Measurements from ENCODE around the gene ZNF195.
"Not testable (repeated sequence)": the region's sequence is repeated elsewhere in the genome, so short reads cannot be mapped to it uniquely, and the experiment has no call there.

The ZNF195 gene

DNA sequence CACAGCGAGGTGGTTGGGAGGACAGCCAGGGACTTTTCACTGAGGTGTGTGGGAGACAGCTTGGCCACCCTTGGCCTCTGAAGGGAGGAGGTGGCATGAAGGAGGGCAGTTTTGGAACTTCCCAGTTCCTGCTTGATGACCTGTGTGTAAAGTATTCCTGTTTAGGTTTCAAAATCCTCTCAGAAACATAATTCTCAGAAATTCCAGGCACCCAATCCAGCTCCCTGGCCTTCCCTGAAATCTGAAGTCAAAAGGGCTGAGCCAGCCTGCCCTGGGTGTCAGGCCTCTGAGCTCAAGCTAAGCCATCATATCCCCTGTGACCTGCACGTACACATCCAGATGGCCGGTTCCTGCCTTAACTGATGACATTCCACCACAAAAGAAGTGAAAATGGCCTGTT is 19.6 kb upstream of the ZNF195 start:
- H3K36me3 ChIP-seq (ENCODE audit: insufficient read depth, low read depth, low read length), result peaks cover 26% of the 10 kb centered on the region; the same call in 1 of the 2 replicates
- H3K9me3 ChIP-seq (ENCODE audit: insufficient read depth, low read depth, low read length); H3K9ac ChIP-seq (ENCODE audit: low read depth, low read length); H3K27me3 ChIP-seq (ENCODE audit: insufficient read depth, low read length); H3K4me1 ChIP-seq (ENCODE audit: insufficient read depth, low read length); H3K27ac ChIP-seq (ENCODE audit: low read length); H3K4me3 ChIP-seq (ENCODE audit: low read length): not testable (repeated sequence)

GRCh38 chr11:3398106-3398505 is 19.2 kb upstream of the ZNF195 start:
- not testable (repeated sequence) for H3K4me3 ChIP-seq (ENCODE audit: low read length); H3K9me3 ChIP-seq (ENCODE audit: insufficient read depth, low read depth, low read length)
- H3K36me3 ChIP-seq (ENCODE audit: insufficient read depth, low read depth, low read length), result peaks cover 26% of the 10 kb centered on the region; the same call in 1 of the 2 replicates

DNA sequence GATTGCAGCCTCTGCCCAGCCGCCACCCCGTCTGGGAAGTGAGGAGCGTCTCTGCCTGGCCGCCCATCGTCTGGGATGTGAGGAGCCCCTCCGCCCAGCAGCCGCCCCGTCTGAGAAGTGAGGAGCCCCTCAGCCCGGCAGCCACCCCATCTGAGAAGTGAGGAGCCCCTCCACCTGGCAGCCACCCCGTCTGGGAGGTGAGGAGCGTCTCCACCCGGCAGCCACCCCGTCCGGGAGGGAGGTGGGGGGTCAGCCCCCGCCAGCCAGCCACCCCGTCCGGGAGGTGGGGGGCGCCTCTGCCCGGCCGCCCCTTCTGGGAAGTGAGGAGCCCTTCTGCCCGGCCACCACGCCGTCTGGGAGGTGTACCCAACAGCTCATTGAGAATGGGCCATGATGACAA is 18.3 kb upstream of the ZNF195 start:
- not testable (repeated sequence) for H3K9ac ChIP-seq (ENCODE audit: low read depth, low read length); H3K9me3 ChIP-seq (ENCODE audit: insufficient read depth, low read depth, low read length); H3K27ac ChIP-seq (ENCODE audit: low read length); H3K4me1 ChIP-seq (ENCODE audit: insufficient read depth, low read length); H3K4me3 ChIP-seq (ENCODE audit: low read length); H3K27me3 ChIP-seq (ENCODE audit: insufficient read depth, low read length)
- H3K36me3 ChIP-seq (ENCODE audit: insufficient read depth, low read depth, low read length), result peaks cover 34% of the 10 kb centered on the region; the same call in 1 of the 2 replicates

More at GRCh38 chr11:3398106-3398505, 19.2 kb upstream of the ZNF195 start:
- not testable (repeated sequence) for H3K9ac ChIP-seq (ENCODE audit: low read depth, low read length); H3K4me1 ChIP-seq (ENCODE audit: insufficient read depth, low read length); H3K27ac ChIP-seq (ENCODE audit: low read length); H3K27me3 ChIP-seq (ENCODE audit: insufficient read depth, low read length)

- H3K4me1 ChIP-seq (ENCODE audit: insufficient read depth, low read length); H3K9ac ChIP-seq (ENCODE audit: low read depth, low read length); H3K27me3 ChIP-seq (ENCODE audit: insufficient read depth, low read length); H3K9me3 ChIP-seq (ENCODE audit: insufficient read depth, low read depth, low read length); H3K27ac ChIP-seq (ENCODE audit: low read length); H3K4me3 ChIP-seq (ENCODE audit: low read length): not testable (repeated sequence)
- H3K36me3 ChIP-seq (ENCODE audit: insufficient read depth, low read depth, low read length), result peaks cover 43% of the 10 kb centered on the region; the same call in 1 of the 2 replicates
Observed at GRCh38 chr11:3395468-3395867, 16.5 kb upstream of the ZNF195 start.

GRCh38 chr11:3394956-3395355 is 16.0 kb upstream of the ZNF195 start:
- H3K36me3 ChIP-seq (ENCODE audit: insufficient read depth, low read depth, low read length), result peaks cover 43% of the 10 kb centered on the region; the same call in 1 of the 2 replicates
- not testable (repeated sequence) for H3K27me3 ChIP-seq (ENCODE audit: insufficient read depth, low read length); H3K4me3 ChIP-seq (ENCODE audit: low read length); H3K9me3 ChIP-seq (ENCODE audit: insufficient read depth, low read depth, low read length); H3K4me1 ChIP-seq (ENCODE audit: insufficient read depth, low read length); H3K9ac ChIP-seq (ENCODE audit: low read depth, low read length); H3K27ac ChIP-seq (ENCODE audit: low read length)

DNA sequence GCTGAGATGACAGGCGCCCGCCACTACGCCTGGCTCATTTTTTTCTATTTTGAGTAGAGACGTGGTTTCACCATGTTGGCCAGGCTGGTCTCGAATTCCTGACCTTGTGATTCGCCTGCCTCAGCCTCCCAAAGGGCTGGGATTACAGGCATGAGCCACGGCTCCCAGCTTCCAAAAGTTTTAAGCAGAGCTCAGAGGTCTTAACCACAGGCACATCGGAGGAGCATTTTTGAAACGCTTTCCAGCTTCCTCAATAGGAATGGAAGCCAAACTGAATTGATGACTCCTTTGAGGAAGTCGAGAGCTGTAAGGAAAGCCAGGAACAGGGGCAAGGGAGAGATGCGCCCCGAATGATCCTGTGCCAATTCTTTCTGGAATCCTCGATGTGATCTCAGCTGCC is 14.5 kb upstream of the ZNF195 start:
- not testable (repeated sequence) for H3K27me3 ChIP-seq (ENCODE audit: insufficient read depth, low read length); H3K9me3 ChIP-seq (ENCODE audit: insufficient read depth, low read depth, low read length); H3K4me3 ChIP-seq (ENCODE audit: low read length); H3K27ac ChIP-seq (ENCODE audit: low read length); H3K4me1 ChIP-seq (ENCODE audit: insufficient read depth, low read length); H3K9ac ChIP-seq (ENCODE audit: low read depth, low read length)
- H3K36me3 ChIP-seq (ENCODE audit: insufficient read depth, low read depth, low read length), result peaks cover 47% of the 10 kb centered on the region; the same call in 1 of the 2 replicates

DNA sequence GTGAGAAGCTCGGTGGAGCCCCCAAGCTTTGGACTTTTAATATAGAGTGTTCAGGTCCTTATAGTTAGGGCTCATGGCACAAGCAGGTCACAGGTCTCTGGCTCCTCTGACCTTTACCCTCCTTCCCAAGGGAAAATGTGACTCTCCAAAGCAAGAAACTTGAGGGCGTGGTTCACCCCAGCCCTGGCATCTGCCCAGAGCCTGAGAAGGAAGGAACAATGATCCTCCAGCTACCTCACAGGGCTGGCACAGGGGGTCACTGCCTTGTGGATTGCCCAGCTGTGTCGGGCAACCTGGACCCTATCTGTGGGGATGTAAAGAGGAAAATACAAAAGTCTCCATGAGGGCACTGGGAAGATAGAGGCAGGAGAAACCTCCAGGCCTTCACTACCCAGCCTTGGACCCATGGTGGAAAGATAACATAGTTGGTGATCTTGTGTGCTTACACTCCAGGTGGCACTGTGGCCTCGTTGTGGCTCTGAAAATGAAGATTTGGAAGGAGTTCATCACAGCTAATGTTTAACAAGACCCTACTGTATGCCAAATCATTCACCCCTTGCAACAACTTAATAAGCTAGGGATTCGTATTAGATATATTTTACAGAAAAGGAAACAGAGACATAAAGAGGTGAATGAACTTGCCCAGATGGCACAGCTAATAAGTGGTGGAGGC is 3.8 kb upstream of the ZNF195 start:
- Histone ChIP-seq H3K27me3 (ENCODE audit: insufficient read depth, low read length) (no peaks in the 10 kb centered on the region), H3K4me1 (ENCODE audit: insufficient read depth, low read length) (peaks cover 14% of the 10 kb centered on the region; the same call in 1 of the 2 replicates), H3K9me3 (ENCODE audit: insufficient read depth, low read depth, low read length) (no peaks in the 10 kb centered on the region; the same call in 1 of the 2 replicates), H3K4me3 (ENCODE audit: low read length) (peak overlapping the region; percentile 84; the same call in 1 of the 2 replicates), H3K27ac (ENCODE audit: low read length) (no peak overlapping the region), H3K36me3 (ENCODE audit: insufficient read depth, low read depth, low read length) (peaks cover 51% of the 10 kb centered on the region), H3K9ac (ENCODE audit: low read depth, low read length) (peak overlapping the region; percentile 77; the same call in 1 of the 2 replicates)

DNA sequence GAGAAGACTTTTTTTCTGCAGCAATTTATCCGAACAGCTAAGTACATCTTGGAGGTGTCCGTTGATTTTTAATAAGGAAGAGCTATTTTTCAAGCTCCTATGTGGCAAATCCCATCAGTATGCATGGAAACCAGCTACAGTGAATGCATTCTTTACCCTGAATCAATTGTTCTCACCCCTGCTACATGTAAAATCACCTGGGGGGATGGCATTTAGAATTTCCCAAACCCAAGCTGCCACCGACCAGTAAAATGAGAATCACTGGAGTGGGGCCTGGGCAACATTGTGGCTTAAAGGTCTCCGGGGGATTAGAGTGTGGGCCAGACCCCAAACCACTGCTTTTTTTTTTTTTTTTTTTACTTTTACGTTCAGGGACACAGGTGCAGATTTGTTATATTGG is 2.8 kb upstream of the ZNF195 start:
- Histone ChIP-seq H3K27ac (ENCODE audit: low read length) (no peak overlapping the region), H3K9me3 (ENCODE audit: insufficient read depth, low read depth, low read length) (no peaks in the 10 kb centered on the region; the same call in 1 of the 2 replicates), H3K4me3 (ENCODE audit: low read length) (peak overlapping the region; percentile 84), H3K36me3 (ENCODE audit: insufficient read depth, low read depth, low read length) (peaks cover 56% of the 10 kb centered on the region), H3K27me3 (ENCODE audit: insufficient read depth, low read length) (no peaks in the 10 kb centered on the region), H3K4me1 (ENCODE audit: insufficient read depth, low read length) (peaks cover 23% of the 10 kb centered on the region), H3K9ac (ENCODE audit: low read depth, low read length) (peak overlapping the region; percentile 77; the same call in 1 of the 2 replicates)

- peaks cover 30% of the 10 kb centered on the region for H3K4me1 ChIP-seq (ENCODE audit: insufficient read depth, low read length)
- H3K4me3 ChIP-seq (ENCODE audit: low read length), result peak overlapping the region; percentile 84
- no peak overlapping the region for H3K27ac ChIP-seq (ENCODE audit: low read length)
- H3K9ac ChIP-seq (ENCODE audit: low read depth, low read length), result peak overlapping the region; percentile 77
- H3K36me3 ChIP-seq (ENCODE audit: insufficient read depth, low read depth, low read length), result peaks cover 56% of the 10 kb centered on the region
- H3K27me3 ChIP-seq (ENCODE audit: insufficient read depth, low read length), result no peaks in the 10 kb centered on the region
- H3K9me3 ChIP-seq (ENCODE audit: insufficient read depth, low read depth, low read length), result no peaks in the 10 kb centered on the region; the same call in 1 of the 2 replicates
Observed at GRCh38 chr11:3380706-3381545, 2.0 kb upstream of the ZNF195 start.

DNA sequence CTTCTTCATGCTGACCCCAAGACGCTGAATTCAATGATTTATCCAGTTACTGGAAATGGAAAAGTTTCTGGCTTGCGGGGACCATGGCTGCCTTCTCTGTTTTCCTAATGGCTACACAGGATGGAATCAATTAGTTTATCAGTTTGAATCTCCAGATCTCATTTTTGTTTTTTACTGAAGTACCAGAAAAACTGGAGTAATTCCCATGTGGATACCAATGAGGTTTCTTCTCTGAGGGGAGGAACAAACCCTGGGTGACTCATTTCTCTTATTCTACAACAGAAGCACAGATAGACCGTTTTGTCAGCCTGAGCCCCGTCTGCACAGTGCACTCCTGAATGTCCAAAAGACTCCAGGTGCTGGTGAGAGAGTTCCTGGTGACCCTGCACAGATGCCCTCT is 3.4 kb downstream of the ZNF195 start:
- Histone ChIP-seq H3K4me3 (ENCODE audit: low read length) (peak overlapping the region; percentile 81; the same call in 1 of the 2 replicates), H3K27ac (ENCODE audit: low read length) (no peak overlapping the region), H3K4me1 (ENCODE audit: insufficient read depth, low read length) (peaks cover 29% of the 10 kb centered on the region), H3K27me3 (ENCODE audit: insufficient read depth, low read length) (no peaks in the 10 kb centered on the region), H3K36me3 (ENCODE audit: insufficient read depth, low read depth, low read length) (peaks cover 73% of the 10 kb centered on the region), H3K9ac (ENCODE audit: low read depth, low read length) (peak overlapping the region; percentile 57; the same call in 1 of the 2 replicates), H3K9me3 (ENCODE audit: insufficient read depth, low read depth, low read length) (no peaks in the 10 kb centered on the region)

DNA sequence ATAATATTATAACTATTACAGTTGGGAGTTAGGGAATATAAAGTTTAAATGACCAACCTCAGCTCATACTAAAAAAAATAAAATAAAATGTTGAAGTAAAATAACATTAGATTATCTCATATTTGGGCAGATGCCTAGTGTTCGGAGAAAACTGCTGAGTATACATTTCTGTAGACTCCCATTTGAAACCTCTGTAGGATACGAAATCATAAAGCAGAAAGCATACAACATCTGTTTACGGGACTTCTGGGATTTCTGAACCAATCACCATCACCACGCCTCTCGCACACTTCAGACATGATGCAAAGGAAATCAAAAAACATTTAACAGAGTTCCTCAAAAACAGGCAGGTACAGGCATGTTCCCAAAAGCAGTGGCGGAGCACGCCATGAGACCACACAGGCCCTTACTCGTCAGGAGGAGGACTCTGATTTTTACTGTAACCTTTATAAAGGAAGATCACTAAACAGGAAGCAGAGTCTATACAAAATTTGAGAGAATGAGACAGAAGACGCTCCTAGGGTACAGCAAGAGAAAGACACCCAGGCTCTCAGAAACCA is 8.6 kb downstream of the ZNF195 start:
- Histone ChIP-seq H3K9me3 (ENCODE audit: insufficient read depth, low read depth, low read length) (peaks cover 12% of the 10 kb centered on the region), H3K4me3 (ENCODE audit: low read length) (no peak overlapping the region), H3K27ac (ENCODE audit: low read length) (no peak overlapping the region), H3K4me1 (ENCODE audit: insufficient read depth, low read length) (peaks cover 4% of the 10 kb centered on the region; the same call in 1 of the 2 replicates), H3K27me3 (ENCODE audit: insufficient read depth, low read length) (no peaks in the 10 kb centered on the region), H3K36me3 (ENCODE audit: insufficient read depth, low read depth, low read length) (peaks cover 98% of the 10 kb centered on the region), H3K9ac (ENCODE audit: low read depth, low read length) (no peak overlapping the region)
